GM18867 (cell line): ENCODE results near the gene TCHH.
"Not testable (repeated sequence)": the region's sequence is repeated elsewhere in the genome, so short reads cannot be mapped to it uniquely, and the experiment has no call there.

Experiments
- ATAC-seq: cut with Tn5 transposase; IDR thresholded peaks from one replicate; pipeline ENCODE4 v1.9.1; 2021; ENCODE audit warnings: mild to moderate bottlenecking, moderate library complexity; ENCODE audit not compliant: unreplicated experiment

The TCHH gene

GRCh38 chr1:152115344-152115743 lies at the start of gene TCHH:
Gene TCHH, minus strand, starts transcription at chr1:152115444. Its CDS starts 1,364 bp downstream, at chr1:152114080.
- ATAC-seq, result no peak

- ATAC-seq, result no peak
Measured at GRCh38 chr1:152164517-152165136, 49.4 kb upstream of the TCHH start.

- no peak for ATAC-seq
Measured at GRCh38 chr1:152162792-152163463, 47.7 kb upstream of the TCHH start.

- ATAC-seq, result no peak
Measured at GRCh38 chr1:152160576-152160975, 45.3 kb upstream of the TCHH start.

- no peak for ATAC-seq
Measured at GRCh38 chr1:152159144-152159543, 43.9 kb upstream of the TCHH start, which contains the start of gene RPTN. Gene RPTN, minus strand, starts transcription at chr1:152159228. Its CDS starts 1,339 bp downstream, at chr1:152157889.

- no peak for ATAC-seq
Measured at GRCh38 chr1:152153996-152154395, 38.8 kb upstream of the TCHH start.

GRCh38 chr1:152151646-152152045 lies 36.4 kb upstream of the TCHH start:
- no peak for ATAC-seq

- no peak for ATAC-seq
Measured at GRCh38 chr1:152148981-152149380, 33.7 kb upstream of the TCHH start.

GRCh38 chr1:152148051-152148450 lies 32.8 kb upstream of the TCHH start:
- ATAC-seq, result no peak

- no peak for ATAC-seq
Measured at GRCh38 chr1:152145769-152146168, 30.5 kb upstream of the TCHH start.

- not testable (repeated sequence) for ATAC-seq
Measured at GRCh38 chr1:152144674-152145183, 29.5 kb upstream of the TCHH start.

GRCh38 chr1:152143150-152143887 lies 28.1 kb upstream of the TCHH start:
- ATAC-seq, result no peak

- ATAC-seq, result no peak
Measured at GRCh38 chr1:152141971-152142584, 26.8 kb upstream of the TCHH start.

GRCh38 chr1:152137215-152137614 lies 22.0 kb upstream of the TCHH start:
- no peak for ATAC-seq

GRCh38 chr1:152130186-152130585 lies 14.9 kb upstream of the TCHH start:
- no peak for ATAC-seq

- no peak for ATAC-seq
Measured at GRCh38 chr1:152127673-152128072, 12.4 kb upstream of the TCHH start.

GRCh38 chr1:152125834-152126443 lies 10.7 kb upstream of the TCHH start:
- ATAC-seq, result no peak

GRCh38 chr1:152118915-152119314 lies 3.7 kb upstream of the TCHH start:
- no peak for ATAC-seq

- ATAC-seq, result no peak
Measured at GRCh38 chr1:152112885-152113432, 2.3 kb downstream of the TCHH start.

GRCh38 chr1:152112101-152112884 lies 3.0 kb downstream of the TCHH start:
- ATAC-seq, result no peak
